ENCODE data around the gene GLRX5. TPM values are rescaled to one million over a fixed set of nuclear protein-coding genes. Genes with fewer than 3 reads are reported as not detected.
"Not testable (repeated sequence)": the region's sequence is repeated elsewhere in the genome, so short reads cannot be mapped to it uniquely, and the experiment has no call there.

Gene GLRX5
- total RNA-seq, 2 experiments from 2014 or later: 34.2 to 34.6 TPM

DNA sequence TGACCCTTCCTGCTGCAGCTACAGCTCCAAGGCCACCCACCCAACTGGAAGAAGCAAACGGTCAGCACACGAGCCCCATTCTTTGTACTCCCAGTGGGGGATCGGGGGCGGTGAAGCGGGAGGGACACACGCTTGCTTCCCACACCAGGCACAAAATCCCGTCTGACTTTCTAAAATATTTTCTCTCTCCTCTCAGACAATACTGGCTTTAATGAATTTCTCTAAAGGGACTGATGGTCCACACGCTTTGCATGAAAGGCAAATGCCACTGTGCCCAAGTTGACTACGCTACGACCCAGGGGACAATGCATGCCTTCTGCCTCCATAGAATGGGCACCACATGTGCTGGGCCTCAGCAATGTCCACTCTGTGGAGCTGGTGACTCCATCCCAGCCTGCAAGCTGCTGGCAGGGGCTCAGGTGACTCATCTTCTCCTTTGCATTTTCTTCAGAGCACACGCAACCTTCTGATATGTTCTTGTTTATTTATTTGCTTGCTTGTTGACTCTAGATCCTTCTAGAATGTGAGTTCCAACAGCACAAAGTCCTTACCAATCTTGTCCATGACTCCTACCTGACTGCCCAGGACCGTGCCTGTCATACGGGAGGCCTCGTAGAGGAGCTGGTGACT is 34.0 kb upstream of the GLRX5 start:
- Mint-ChIP-seq H3K27ac (no peak overlapping the region), H3K27me3 (ENCODE audit: low read depth) (no peaks in the 10 kb centered on the region), H3K4me3 (no peak overlapping the region), H3K4me1 (ENCODE audit: low read depth) (peaks cover 55% of the 10 kb centered on the region), H3K36me3 (ENCODE audit: low read depth) (peaks cover 5% of the 10 kb centered on the region), H3K9me3 (no peaks in the 10 kb centered on the region)
- no peak for DNase-seq
- intact Hi-C loops (cut with micrococcal nuclease): no loop called here
- CTCF ChIA-PET: interaction anchor here (1.1 kb wide), 1 partner anchor 59 kb away, joined by 4 read pairs; no protein-coding TSS in a partner anchor

DNA sequence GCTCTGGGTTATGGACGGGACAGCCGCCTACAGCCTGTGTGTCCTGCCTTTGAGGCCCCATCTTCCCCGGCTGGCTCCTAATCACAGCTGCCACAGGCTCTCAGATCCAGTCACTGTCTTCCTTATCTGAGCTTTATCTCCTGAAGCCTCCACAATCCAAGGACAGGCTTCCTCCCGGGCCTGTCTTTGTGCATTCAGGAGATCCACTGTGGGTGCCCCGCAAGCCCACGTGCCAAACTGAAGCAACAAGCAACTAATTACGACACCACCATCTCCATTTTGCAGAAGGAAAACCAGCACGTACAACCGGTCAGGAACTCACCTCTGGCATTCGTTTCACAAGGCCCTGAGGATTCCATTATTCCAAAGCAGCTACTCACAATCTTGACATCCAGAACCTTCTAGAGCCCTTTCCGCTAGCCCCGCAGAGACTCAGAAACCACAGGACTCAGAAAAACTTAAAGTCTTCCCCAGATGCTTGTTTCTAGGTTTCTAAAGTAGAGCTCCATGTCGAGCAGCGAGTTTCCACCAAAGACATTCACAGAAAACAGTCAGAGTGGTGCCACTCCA is 32.4 kb upstream of the GLRX5 start:
- Mint-ChIP-seq H3K4me3 (no peak overlapping the region), H3K36me3 (ENCODE audit: low read depth) (peaks cover 9% of the 10 kb centered on the region), H3K27me3 (ENCODE audit: low read depth) (no peaks in the 10 kb centered on the region), H3K27ac (no peak overlapping the region), H3K9me3 (no peaks in the 10 kb centered on the region), H3K4me1 (ENCODE audit: low read depth) (peaks cover 53% of the 10 kb centered on the region)
- intact Hi-C loops (cut with micrococcal nuclease): no loop called here
- DNase-seq: no peak
- CTCF ChIA-PET: interaction anchor here (0.7 to 2.2 kb wide), 3 partner anchors 21 to 492 kb away, joined by 3 to 7 read pairs (median 4); no protein-coding TSS in a partner anchor

DNA sequence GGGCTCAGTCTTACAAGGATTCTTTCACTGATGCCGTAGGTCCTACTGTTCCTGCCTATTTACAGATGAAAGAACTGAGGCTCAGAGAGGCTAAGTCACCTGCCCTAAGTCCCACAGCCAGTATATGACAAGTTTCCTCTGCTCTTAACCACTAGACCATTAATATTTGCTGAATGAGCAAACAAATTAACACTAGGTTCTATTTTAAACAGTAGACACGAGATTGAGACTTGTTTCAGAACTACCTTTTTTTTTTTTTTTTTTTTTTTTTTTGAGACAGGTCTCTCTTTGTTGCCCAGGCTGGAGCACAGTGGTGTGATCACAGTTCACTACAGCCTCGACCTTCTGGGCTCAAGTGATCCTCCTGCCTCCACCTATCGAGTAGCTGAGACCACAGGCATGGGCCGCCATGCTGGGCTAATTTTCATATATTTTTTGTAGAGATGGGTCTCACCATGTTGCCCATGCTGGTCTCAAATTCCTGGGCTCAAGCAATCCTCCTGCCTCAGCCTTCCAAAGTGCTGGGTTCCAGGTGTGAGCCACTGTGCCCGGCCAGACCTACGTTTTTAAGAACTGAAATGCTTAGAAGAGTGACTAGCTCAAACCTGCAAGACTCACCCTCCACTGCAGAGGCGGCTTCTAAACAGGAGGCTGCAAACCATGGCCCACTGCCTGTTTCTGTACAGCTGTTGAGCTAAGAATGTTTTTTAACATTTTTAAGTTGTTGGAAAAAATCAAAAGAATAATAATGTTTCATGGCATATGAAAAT is 31.3 kb upstream of the GLRX5 start:
- Mint-ChIP-seq H3K27ac (no peak overlapping the region), H3K4me3 (no peak overlapping the region), H3K36me3 (ENCODE audit: low read depth) (peaks cover 9% of the 10 kb centered on the region), H3K9me3 (no peaks in the 10 kb centered on the region), H3K4me1 (ENCODE audit: low read depth) (peaks cover 60% of the 10 kb centered on the region), H3K27me3 (ENCODE audit: low read depth) (no peaks in the 10 kb centered on the region)
- DNase-seq: no peak
- CTCF ChIA-PET: interaction anchor here (0.7 to 2.2 kb wide), 5 partner anchors 9 to 490 kb away, joined by 3 to 7 read pairs (median 4); no protein-coding TSS in a partner anchor
- intact Hi-C loops (cut with micrococcal nuclease): no loop called here

DNA sequence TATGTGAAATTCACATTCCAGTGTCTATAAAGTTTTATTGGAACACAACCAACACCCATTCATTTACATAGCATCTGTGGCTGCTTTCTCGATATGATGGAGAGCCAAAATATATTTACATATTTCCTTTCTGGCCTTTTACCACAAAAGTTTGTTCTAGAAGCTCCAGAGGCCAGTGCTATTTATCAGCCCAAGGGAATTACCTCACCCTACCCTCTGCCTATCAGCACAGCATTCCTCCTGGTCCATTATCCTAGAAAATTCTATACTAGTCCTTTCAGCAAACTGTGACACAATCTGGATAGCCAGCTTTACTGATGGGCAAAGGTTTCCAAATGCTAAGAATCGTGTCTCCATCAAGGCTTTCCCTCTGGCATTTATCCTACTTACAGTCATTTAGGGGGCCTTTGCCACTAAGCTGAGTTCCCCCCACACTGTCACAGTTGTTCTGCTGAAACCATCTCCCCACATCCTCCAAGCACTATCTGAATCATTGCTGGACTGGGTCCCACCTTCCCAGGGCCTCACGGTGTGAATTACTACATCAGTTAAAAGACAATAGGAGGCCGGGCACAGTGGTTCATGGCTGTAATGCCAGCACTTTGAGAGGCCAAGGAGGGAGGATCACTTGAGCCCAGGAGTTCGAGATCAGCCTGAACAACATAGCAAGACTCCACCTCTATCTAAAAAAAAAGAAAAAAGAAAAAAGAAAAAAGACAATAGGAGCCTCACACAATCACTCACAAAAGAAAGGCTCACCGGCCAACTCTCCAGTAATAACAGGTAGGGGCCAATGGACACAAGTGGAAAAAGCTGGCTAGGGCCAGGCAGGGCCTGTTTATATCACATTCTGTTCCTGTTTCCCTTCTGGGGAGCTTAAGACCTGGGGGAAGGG is 30.5 kb upstream of the GLRX5 start:
- CTCF ChIA-PET: interaction anchor here (1.3 to 2.2 kb wide), 3 partner anchors 8 to 62 kb away, joined by 3 to 7 read pairs (median 4); no protein-coding TSS in a partner anchor
- H3K27ac Mint-ChIP-seq: no peak overlapping the region
- H3K27me3 Mint-ChIP-seq (ENCODE audit: low read depth): no peaks in the 10 kb centered on the region
- H3K4me1 Mint-ChIP-seq (ENCODE audit: low read depth): peaks cover 55% of the 10 kb centered on the region
- peak; percentile 57 for DNase-seq
- intact Hi-C loops (cut with micrococcal nuclease): no loop called here
- H3K36me3 Mint-ChIP-seq (ENCODE audit: low read depth): peaks cover 9% of the 10 kb centered on the region
- no peak overlapping the region for H3K4me3 Mint-ChIP-seq
- H3K9me3 Mint-ChIP-seq: no peaks in the 10 kb centered on the region

DNA sequence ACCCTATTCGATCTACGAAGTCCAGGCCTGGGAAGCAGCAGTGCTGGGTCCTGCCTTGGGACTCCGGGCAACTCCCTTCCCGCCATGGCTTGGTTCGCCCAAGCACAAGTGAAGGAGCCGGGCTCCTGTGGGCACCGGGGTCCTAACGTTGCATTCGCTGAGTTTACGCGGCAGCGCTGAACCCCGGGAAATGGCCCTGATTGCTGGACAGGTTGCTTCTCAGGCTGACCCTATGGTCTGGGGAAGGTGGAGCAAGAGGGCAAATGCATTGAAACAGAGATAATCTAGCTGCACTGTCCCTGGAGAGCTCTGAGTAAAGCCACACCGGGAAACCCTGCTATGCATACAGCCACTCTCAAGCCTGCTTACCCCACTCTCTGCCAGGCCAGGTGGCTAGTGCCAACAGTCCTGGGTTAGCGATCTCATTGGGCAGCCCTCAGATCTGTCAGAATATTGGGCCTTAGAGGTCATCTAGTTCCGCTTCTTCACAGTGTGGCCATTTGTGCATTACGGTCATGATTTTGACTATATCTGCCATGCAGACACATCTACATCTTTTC is 29.7 kb upstream of the GLRX5 start:
- peaks cover 10% of the 10 kb centered on the region for H3K36me3 Mint-ChIP-seq (ENCODE audit: low read depth)
- intact Hi-C loops (cut with micrococcal nuclease): no loop called here
- no peak overlapping the region for H3K27ac Mint-ChIP-seq
- CTCF ChIA-PET: no interaction called here
- no peak for DNase-seq
- H3K27me3 Mint-ChIP-seq (ENCODE audit: low read depth): no peaks in the 10 kb centered on the region
- H3K4me3 Mint-ChIP-seq: no peak overlapping the region
- H3K9me3 Mint-ChIP-seq: no peaks in the 10 kb centered on the region
- H3K4me1 Mint-ChIP-seq (ENCODE audit: low read depth): peaks cover 59% of the 10 kb centered on the region

DNA sequence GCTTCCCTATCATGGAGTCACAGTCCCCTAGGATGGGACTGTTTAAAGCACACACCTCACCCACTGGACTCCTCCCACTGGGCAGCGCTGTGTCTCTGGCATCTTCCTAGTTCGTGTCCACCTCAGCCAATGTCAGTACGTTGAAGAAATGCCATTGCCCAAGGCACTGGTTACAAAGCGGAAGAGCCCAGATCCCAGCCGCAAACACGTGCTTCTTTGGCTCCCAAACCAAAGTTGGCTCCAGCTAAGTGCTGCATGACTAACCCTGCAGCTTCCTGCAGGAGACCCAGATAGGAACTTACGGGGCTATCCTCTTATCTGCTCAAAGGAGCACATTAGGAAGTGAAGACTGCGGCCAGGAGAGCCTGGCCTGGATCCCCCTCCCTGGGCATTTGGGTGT is 27.7 kb upstream of the GLRX5 start:
- DNase-seq: no peak
- Mint-ChIP-seq H3K27me3 (ENCODE audit: low read depth) (no peaks in the 10 kb centered on the region), H3K27ac (no peak overlapping the region), H3K36me3 (ENCODE audit: low read depth) (peaks cover 12% of the 10 kb centered on the region), H3K4me1 (ENCODE audit: low read depth) (peaks cover 61% of the 10 kb centered on the region), H3K4me3 (no peak overlapping the region), H3K9me3 (no peaks in the 10 kb centered on the region)
- CTCF ChIA-PET: interaction anchor here (2.4 kb wide), 1 partner anchor 12 kb away, joined by 8 read pairs; no protein-coding TSS in a partner anchor
- intact Hi-C loops (cut with micrococcal nuclease): no loop called here

DNA sequence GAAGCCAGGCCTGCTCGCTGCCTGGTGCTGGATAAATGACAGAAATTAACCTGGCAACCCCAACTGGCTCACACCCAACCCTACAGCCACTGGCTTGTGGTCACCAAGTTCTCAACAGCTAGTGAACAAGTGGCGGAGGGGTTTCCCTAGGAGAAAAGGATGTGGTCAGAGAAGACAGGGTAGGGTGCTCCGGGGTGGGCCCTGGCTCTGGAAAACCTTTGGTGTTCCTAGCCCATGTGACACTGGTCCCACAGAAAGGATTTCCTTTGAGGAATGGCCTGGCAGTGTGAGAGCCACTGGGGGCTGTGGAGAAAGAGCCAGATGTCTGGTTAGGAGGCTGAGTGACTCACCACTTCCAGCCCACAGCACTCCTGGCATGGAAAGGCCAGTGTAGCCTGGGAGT is 27.1 kb upstream of the GLRX5 start:
- no peak overlapping the region for H3K27ac Mint-ChIP-seq
- no peaks in the 10 kb centered on the region for H3K9me3 Mint-ChIP-seq
- CTCF ChIA-PET: interaction anchor here (1.5 to 2.4 kb wide), 2 partner anchors 11 to 20 kb away, joined by 5 to 8 read pairs; no protein-coding TSS in a partner anchor
- DNase-seq: peak; percentile 31
- H3K36me3 Mint-ChIP-seq (ENCODE audit: low read depth): peaks cover 8% of the 10 kb centered on the region
- intact Hi-C loops (cut with micrococcal nuclease): no loop called here
- no peak overlapping the region for H3K4me3 Mint-ChIP-seq
- no peaks in the 10 kb centered on the region for H3K27me3 Mint-ChIP-seq (ENCODE audit: low read depth)
- peaks cover 57% of the 10 kb centered on the region for H3K4me1 Mint-ChIP-seq (ENCODE audit: low read depth)

DNA sequence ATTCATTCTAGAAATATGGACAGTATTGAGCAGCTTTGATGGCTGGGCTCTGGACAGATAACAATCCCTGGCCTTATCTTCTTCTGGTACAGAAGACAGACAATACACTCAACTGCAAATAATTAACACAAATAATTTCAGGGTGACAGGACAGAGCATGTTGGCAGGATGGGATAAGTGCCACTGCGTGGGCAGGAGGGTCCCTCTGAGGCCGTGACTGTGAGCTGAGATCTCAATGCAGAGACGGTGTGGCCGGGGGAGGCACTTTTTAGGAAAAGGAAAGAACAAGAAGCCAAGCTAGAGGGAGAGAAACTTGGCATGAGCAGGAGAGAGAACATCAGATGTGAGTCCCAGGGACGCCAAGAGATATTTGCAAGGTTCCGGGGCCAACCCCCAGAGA is 26.5 kb upstream of the GLRX5 start:
- intact Hi-C loops (cut with micrococcal nuclease): no loop called here
- peaks cover 8% of the 10 kb centered on the region for H3K36me3 Mint-ChIP-seq (ENCODE audit: low read depth)
- no peak overlapping the region for H3K27ac Mint-ChIP-seq
- H3K9me3 Mint-ChIP-seq: no peaks in the 10 kb centered on the region
- CTCF ChIA-PET: interaction anchor here (0.9 to 2.4 kb wide), 3 partner anchors 10 to 66 kb away, joined by 3 to 8 read pairs (median 5); no protein-coding TSS in a partner anchor
- H3K4me1 Mint-ChIP-seq (ENCODE audit: low read depth): peaks cover 61% of the 10 kb centered on the region
- H3K4me3 Mint-ChIP-seq: no peak overlapping the region
- no peaks in the 10 kb centered on the region for H3K27me3 Mint-ChIP-seq (ENCODE audit: low read depth)
- no peak for DNase-seq

DNA sequence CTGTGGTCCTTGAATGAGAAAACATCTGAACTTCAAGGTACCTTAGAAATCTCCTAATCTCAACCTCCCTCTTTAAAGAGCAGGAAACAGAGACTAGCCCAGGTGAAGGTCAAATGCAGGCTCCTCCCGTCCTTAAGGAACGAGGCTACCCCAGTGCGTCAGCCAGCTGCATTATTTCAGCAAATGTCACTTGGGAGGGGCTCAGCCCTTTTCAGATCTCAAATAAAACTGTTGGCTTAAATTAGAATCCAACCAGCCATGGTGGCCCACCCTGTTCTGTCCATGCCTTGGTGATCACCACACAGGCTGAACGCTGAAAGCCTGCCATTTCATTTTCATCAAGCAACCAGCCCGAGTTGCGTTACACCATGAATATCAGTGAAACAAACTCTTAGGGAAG is 25.4 kb upstream of the GLRX5 start:
- intact Hi-C loops (cut with micrococcal nuclease): no loop called here
- Mint-ChIP-seq H3K4me3 (no peak overlapping the region), H3K27ac (no peak overlapping the region), H3K36me3 (ENCODE audit: low read depth) (peaks cover 6% of the 10 kb centered on the region), H3K4me1 (ENCODE audit: low read depth) (peaks cover 54% of the 10 kb centered on the region), H3K9me3 (no peaks in the 10 kb centered on the region), H3K27me3 (ENCODE audit: low read depth) (no peaks in the 10 kb centered on the region)
- CTCF ChIA-PET: no interaction called here
- DNase-seq: no peak

DNA sequence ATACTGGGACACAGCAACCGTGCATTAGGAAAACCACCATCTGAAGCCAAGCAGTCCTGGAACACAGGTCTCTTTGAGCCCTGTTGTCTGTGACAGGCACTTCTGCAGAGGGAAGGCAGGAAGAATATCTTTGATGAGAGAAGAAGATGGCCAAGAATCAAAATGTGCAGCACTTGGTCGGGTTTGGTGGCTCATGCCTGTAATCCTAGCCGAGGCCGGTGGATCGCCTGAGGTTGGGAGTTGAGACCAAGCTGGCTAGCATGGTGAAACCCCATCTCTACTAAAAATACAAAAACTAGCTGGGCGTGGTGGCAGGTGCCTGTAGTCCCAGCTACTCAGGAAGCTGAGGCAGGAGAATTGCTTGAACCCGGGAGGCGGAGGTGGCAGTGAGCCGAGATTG is 24.5 kb upstream of the GLRX5 start:
- intact Hi-C loops (cut with micrococcal nuclease); H3K36me3 Mint-ChIP-seq (ENCODE audit: low read depth); H3K4me3 Mint-ChIP-seq; H3K27ac Mint-ChIP-seq; DNase-seq; CTCF ChIA-PET; H3K9me3 Mint-ChIP-seq; H3K27me3 Mint-ChIP-seq (ENCODE audit: low read depth): not testable (repeated sequence)
- peaks cover 53% of the 10 kb centered on the region for H3K4me1 Mint-ChIP-seq (ENCODE audit: low read depth)

DNA sequence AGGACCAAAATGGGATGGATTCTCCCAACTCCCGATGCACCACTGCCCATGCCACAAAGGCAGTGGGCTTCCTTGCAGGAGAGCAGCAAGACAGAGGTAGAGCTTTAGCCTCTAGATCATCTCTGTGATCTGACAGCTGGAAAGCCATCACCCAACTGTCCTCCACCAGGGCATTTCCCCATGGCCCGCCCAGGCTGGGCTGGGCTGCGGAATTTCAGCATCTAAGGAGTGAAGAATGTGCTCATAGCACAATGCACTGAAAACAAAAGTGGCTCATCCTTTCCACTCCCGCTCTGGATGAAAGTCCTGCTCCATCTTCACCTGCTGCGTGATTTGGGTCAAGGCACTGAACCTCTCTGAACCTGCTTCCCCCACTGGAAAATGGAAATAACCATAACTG is 24.0 kb upstream of the GLRX5 start:
- intact Hi-C loops (cut with micrococcal nuclease): no loop called here
- Mint-ChIP-seq H3K27me3 (ENCODE audit: low read depth) (no peaks in the 10 kb centered on the region), H3K4me1 (ENCODE audit: low read depth) (peaks cover 55% of the 10 kb centered on the region), H3K27ac (no peak overlapping the region), H3K4me3 (no peak overlapping the region), H3K36me3 (ENCODE audit: low read depth) (peaks cover 8% of the 10 kb centered on the region), H3K9me3 (no peaks in the 10 kb centered on the region)
- CTCF ChIA-PET: interaction anchor here (1.1 kb wide), 1 partner anchor 69 kb away, joined by 3 read pairs; no protein-coding TSS in a partner anchor
- no peak for DNase-seq
